Measurements from ENCODE around the gene DIABLO.
"Not testable (repeated sequence)": the region's sequence is repeated elsewhere in the genome, so short reads cannot be mapped to it uniquely, and the experiment has no call there.

Gene DIABLO

GRCh38 chr12:122208073-122208820, 17.6 kb downstream of the DIABLO start:
- no peak for DNase-seq

DNA sequence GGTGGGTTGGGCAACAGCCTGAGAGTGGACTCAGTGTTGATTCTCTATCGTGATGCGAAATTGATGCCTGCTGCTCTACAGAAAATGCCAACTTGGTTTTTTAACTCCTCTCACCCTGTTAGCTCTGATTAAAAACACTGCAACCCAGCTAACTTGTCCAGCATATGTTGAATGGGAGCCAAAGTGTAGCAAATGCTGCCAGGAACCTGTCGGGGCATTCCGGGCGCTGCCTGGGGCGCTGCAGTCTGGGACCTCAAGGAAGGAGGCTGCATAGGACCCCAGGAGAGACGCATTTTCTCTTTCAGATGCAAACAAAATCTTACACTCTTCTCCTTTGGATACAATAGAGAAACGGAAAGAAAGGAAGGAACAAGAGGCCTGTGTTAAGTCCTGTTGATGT, 18.5 kb downstream of the DIABLO start:
- no peak for DNase-seq

DNA sequence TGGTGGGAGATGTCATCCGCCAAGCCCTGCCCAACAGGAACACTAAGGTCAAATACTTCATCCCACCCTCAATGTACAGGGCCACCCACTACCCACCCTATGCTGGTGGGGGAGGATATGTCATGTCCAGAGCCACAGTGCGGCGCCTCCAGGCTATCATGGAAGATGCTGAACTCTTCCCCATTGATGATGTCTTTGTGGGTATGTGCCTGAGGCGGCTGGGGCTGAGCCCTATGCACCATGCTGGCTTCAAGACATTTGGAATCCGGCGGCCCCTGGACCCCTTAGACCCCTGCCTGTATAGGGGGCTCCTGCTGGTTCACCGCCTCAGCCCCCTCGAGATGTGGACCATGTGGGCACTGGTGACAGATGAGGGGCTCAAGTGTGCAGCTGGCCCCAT, 18.9 kb downstream of the DIABLO start:
- DNase-seq = no peak

GRCh38 chr12:122206111-122206881, 19.6 kb downstream of the DIABLO start:
- DNase-seq = no peak

DNA sequence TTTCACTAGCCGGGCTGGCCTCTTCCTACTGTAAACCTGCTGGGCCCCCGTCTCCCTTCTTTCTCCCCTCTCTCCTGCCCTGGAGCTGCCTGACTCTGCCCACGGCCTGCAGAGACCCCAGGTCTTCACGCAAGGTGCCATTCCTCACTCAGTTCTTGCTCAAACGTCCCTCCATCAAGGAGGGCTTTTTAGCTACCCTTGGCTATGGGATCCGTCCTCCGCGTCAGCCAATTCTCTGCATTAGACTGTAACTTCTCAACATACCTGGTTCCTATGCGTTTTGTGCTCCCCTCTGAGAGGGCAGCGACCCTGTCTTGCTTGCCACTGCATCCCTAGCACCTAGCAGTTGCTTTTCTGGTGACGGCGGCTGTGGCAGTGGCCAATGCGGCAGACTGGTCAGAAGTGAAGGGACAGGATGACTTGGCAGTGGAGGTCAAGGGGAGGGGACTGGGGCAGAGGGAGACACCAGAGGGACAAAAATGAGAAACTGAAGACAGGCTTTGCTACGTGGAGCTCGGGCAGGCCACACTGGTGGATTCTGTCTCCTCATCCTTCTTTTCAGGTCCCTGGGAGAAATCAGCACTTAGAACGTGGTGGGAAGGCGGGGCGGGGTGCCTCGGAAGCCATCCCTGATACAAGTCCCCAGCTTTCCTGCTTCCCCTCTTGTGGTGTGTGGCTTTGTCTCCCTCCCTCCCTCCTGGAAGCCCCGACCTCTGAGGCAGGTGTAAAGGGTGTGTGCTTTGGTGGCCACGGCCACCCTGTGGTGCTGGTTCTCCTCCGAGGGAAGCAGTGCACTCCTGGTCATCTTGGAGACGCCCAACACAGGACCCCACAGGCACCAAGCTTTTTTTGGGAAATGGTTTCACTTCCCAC, 20.6 kb downstream of the DIABLO start:
- DNase-seq = no peak

DNA sequence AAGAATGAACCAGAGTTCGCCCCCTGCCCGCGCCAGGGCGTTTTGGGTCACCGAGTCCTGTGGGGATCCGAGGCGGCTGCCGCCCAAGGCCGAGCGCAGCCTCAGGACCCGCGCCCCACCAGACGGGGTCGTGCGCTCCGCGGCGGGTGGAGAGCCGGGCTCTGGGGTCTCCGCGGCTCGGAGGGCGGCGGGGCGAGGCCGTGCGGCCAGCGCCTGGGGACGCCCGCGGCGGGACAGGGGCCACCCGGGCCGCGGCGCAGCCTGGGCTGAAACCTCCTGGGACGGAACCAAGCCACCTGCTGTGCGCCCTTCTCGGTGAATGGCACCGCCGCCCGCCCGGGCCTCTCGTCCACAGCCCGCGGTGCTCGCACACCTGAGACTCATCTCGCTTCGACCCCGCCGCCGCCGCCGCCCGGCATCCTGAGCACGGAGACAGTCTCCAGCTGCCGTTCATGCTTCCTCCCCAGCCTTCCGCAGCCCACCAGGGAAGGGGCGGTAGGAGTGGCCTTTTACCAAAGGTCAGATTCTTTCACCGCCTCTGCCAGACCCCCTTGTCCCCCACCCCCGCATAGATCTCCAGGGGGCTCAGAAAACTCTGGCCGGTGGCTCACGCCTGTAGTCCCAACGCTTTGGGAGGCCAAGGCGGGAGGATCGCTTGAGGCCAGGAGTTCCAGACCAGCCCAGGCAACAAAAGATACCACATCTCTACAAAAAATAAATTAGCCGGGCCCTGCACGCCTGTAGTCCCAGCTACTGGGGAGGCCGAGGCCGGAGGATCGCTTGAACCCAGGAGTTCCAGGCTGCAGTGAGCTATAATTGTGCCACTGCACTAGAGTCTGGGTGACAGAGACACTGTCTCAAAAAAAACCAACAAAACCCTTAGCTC, 21.4 kb downstream of the DIABLO start:
- DNase-seq = peak in 1 of 2 donors; percentile 38

- DNase-seq = peak; percentile 45 to 60
These were observed 22.3 kb downstream of the DIABLO start, which contains the start of gene B3GNT4 for GRCh38 chr12:122203301-122204166. B3GNT4 (plus strand) TSS chr12:122203709; CDS start chr12:122204619, 910 bp downstream.

DNA sequence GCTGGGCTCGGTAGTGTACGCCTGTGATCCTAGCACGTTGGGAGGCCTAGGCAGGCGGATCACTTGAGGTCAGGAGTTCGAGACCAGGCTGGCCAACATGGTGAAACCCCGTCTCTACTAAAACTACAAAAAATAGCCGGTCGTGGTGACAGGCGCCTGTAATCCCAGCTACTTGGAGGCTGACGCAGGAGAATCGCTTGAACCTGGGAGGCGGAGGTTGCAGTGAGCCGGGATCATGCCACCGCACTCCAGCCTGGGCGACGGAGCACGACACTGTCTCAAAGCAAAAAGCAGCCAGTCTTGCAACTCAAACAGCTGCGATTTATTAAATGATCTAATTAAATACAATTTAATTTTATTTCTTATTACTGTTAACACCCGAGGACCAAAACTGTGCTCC, 23.0 kb downstream of the DIABLO start:
- not testable (repeated sequence) for DNase-seq

DNA sequence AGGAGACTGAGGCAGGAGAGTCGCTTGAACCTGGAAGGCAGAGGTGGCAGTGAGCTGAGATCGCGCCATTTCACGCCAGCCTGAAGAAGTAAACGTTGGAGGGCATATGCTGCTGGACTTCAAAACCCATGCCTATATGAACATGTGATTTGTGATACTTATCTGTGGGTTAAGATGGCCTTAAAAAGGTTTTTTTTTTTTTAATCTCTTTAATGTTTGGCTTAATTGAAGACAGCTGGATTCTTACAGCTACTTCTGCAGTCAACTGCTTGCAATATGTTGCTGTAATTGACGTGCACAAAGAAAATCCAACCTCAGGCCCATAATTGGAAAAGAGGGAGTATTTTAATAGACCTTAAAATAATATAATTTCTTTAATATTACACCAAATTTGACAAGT, 23.8 kb downstream of the DIABLO start:
- no peak for DNase-seq

DNA sequence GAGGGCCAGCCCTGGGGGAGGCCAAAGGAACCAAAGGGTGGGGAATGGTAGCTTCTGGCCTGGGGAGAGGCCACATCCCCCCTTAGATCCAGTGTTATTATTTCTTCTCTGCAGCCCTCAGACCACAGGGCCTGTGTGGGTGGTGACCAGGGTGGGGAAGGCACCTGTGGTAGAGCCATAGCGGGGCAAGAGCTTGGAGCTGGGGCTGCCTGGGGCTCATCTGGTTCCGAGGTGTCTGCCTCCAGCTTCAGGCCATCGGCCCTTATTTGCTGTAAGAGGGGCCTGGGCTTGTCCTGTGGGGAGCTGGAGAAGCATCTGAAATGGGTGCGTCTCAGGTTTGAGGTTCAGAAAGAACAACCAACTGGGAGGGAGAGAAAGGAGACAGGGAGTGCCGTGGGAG, 24.5 kb downstream of the DIABLO start:
- no peak for DNase-seq

GRCh38 chr12:122200541-122201175, 25.2 kb downstream of the DIABLO start:
- DNase-seq = no peak

DNA sequence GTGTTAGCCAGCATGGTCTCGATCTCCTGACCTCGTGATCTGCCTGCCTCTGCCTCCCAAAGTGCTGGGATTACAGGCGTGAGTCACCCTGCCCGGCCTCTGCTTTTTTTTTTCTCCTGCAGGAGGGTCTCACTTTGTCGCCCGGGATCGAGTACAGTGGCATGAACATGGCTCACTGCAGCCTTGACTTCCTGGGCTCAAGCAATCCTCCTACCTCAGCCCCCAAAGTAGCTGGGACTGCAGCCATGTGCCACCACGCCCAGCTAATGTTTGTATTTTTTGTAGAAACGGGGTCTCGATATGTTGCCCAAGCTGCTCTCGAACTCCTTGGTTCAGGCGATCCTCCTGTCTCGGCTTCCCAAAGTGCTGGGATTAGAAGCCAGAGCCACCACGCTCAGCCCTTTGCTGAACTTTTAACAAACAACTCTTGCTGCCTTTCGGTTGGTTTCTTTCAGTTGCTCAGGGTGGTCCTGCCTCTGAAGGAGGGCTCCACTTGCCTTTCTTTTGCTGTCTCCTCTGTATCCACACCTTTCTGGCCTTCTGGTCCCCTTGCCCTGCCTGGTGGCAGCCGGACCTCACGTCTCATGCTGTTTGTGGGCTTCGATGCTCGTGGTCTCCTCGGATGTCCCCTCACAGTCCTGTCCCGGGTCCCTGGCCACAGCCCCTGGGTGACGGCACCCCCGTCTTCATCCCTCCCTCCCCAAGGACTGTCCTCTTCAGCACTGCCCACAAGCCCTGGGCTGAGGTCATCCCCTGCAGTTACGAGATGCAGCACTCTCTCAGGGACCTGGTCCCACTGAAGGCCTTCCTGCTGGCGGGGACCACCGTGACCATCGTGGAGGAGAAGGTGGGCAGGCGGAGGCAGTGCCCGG, 26.1 kb downstream of the DIABLO start:
- no peak for DNase-seq

- no peak for DNase-seq
These were observed 28.3 kb downstream of the DIABLO start for GRCh38 chr12:122197612-122197966.

DNA sequence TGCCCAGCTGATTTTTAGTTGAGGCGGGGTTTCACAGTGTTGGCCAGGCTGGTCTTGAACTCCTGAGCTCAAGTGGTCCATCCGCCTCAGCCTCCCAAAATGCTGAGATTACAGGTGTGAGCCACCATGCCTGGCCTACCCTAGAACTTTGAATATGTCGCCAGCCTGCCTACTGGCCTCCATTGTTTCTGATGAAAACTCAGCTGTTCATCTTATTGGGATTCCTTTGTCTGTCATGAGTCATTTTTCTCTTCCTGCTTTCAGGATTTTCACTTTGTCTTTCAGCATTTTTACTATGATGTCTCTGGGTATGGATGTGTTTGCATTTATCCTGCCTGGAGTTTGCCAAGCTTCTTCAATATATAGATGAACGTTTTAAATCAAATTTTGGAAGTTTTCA, 30.4 kb downstream of the DIABLO start:
- DNase-seq = no peak

DNA sequence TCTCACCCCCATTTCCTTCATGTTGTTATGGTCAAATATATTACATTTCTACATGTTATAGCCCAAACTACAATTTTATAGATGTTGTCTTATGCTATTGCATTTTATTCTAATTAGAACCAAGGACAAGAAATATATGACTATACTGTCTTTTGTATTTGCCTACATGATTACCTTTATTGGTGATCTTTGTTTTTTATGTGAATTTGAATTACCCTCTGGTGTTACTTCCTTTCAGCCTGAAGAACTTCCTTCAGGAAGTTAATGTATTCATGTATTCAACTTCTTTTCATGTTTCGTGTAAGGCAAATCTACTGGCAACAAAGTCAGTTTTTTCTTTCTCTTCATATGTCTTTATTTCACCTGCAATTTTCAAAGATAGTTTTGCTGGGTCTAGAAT, 31.0 kb downstream of the DIABLO start:
- no peak for DNase-seq

GRCh38 chr12:122192441-122192840, 33.4 kb downstream of the DIABLO start:
- DNase-seq = no peak

DNA sequence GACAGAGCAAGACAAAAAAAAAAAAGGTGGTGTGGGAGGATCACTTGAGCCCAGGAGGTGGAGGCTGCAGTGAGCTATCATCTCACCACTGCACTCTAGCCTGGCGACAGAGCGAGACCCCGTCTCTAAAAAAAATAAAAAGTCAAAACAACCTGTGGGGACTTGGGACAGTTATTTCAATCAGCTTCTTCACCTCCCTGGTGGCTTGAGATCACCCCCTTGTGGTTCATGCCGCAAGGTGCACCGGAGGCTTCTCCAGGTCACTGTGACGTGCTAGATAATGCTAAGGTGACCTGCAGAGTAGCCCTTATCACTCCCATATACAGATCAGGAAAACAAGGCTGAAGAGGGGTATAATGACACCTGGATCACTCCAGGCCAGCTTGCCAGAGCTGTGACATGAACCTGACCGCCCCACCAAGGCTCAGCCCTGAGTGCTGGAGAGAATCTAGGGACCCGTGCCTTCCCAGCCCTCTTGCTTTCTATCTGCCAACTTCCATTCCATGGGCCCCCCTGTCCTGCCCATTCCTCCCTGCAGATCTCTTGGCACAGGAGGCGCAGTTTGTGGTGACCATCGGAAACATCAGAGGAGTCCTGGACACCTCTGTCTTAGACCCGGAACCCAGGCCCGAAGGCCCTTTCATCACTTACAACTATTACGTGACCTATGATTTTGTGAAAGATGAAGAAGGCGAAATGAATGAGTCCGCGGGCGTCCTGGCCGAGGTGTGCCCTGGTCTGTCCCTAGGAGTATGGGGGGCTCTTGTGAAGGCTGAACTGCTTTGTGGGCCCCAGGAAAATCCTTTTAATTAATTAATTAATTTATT, 34.8 kb downstream of the DIABLO start:
- DNase-seq = peak; percentile 62 to 72

DNA sequence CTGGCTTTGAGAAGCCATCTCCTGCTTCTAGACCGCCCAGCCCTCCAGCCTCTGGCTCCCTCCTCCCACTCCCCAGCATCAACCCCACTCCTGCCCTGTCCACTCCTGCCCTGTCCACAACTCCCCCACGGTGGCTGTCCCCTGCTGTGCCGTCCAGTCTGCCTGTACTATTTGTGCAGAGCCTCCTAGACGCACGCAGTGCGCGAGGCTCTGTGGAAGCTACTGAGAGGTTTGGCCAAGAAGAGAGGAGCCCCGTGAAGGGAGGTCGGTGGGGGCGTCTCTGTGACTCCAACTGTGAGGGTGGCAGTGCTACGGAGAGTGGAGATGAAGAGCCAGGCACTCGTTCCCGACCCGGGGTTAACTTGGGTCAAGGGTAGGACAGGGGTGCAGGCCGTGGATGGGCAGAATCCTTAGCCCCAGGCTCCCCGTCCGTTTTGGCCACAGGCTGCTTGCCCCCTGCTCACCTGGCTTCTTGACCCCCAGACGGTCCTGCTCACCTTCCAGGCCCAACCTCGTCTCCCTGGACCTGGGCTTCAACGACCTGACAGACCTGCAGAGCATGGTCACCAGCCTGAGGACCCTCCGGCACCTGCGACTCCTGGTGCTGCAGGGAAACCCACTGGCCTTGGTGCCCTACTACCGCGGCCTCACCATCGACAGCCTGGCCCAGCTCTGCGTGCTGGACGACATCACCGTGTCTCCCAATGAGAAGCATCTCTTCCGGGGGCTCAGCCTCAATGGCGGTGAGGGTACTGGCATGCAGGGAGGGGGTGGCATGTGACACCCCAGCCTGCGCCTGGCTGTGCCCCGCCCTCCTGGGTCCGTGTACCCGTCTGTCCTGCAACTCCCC, 36.0 kb downstream of the DIABLO start:
- DNase-seq = no peak

All from stimulated activated CD4-positive, alpha-beta T cell treated with anti-CD3 and anti-CD28 coated beads, Interleukin-2, amount 100 ng/mL, for 48 hours (primary cell).